Transverse colon (tissue), 4 donors: ENCODE results near the gene FERMT3.

Experiments
- CTCF ChIP-seq, 5 experiments: fragments of 200-600 bp in 3 of 5; fragments of 450-650 bp in 2 of 5; sonication (generic) in 3 of 5; IDR thresholded peaks; 1 replicate in 2 of 5; 2 replicates in 3 of 5; pipeline ENCODE4 v1.5.1; 2016 to 2017; ENCODE audit warnings: antibody characterized with exemption in 5 of 5, inconsistent platforms in 3 of 5, mild to moderate bottlenecking in 2 of 5, moderate library complexity in 1 of 5
- EP300 ChIP-seq: sonication (generic); formaldehyde crosslinking; IDR thresholded peaks from one replicate; pipeline ENCODE4 v1.6.1; 2017; ENCODE audit warnings: antibody characterized with exemption, low read depth
- POLR2A ChIP-seq: fragments of 450-650 bp; IDR thresholded peaks from one replicate; pipeline ENCODE4 v1.6.1; 2016; ENCODE audit warnings: antibody characterized with exemption, mild to moderate bottlenecking, moderate library complexity
- POLR2AphosphoS5 ChIP-seq, 3 donors: sonication (generic); formaldehyde crosslinking; IDR thresholded peaks; one replicate each; pipeline ENCODE4 v1.6.1; 2016; ENCODE audit warnings: antibody characterized with exemption in 3 of 3

- TF ChIP-seq CTCF (IDR thresholded peaks at IDR 0.05), result no peak
- TF ChIP-seq POLR2A, result no peak
- TF ChIP-seq POLR2AphosphoS5 (IDR thresholded peaks at IDR 0.05), result no peak
- TF ChIP-seq EP300, result no peak
These were observed 16.6 kb downstream of the FERMT3 start for GRCh38 chr11:64223001-64223651.
